ENCODE results near the gene ROR1.

GRCh38 chr1:63865561-63865960, 91.7 kb downstream of the ROR1 start:
- TF ChIP-seq USF2 (IDR thresholded peaks at IDR 0.05; ENCODE audit: low read depth, low read length) (no peak), SMC3 (IDR thresholded peaks at IDR 0.05; ENCODE audit: low read depth, low read length) (no peak), POLR2A (IDR thresholded peaks at IDR 0.05; ENCODE audit: low read depth, low read length) (no peak), CTCF (conservative IDR thresholded peaks at IDR 0.05; ENCODE audit: low read depth, low read length) (no peak), MAFK (IDR thresholded peaks at IDR 0.05; ENCODE audit: low read depth, low read length) (0 out of 2 replicates have a peak, but pooled peaks have one; percentile 2), BHLHE40 (IDR thresholded peaks at IDR 0.05; ENCODE audit: low read depth, low read length) (no peak), FOS (IDR thresholded peaks at IDR 0.05; ENCODE audit: low read depth, low read length) (no peak), CEBPB (IDR thresholded peaks at IDR 0.05; ENCODE audit: low read depth, low read length) (no peak), MAZ (IDR thresholded peaks at IDR 0.05; ENCODE audit: borderline replicate concordance, low read depth, low read length) (no peak), ELK1 (IDR thresholded peaks at IDR 0.05; ENCODE audit: borderline replicate concordance, low read depth, low read length) (no peak), RCOR1 (IDR thresholded peaks at IDR 0.05; ENCODE audit: insufficient replicate concordance, low read length) (no peak), NFE2L2 (IDR thresholded peaks at IDR 0.05; ENCODE audit: low read depth, low read length) (no peak)
